ENCODE data around the gene MIPOL1. TPM values are rescaled to one million over a fixed set of nuclear protein-coding genes. Genes with fewer than 3 reads are reported as not detected.
A peak's percentile ranks its signal among the peaks of the same experiment; 100 is the strongest.

The MIPOL1 gene
- total and polyA plus RNA-seq, 2 of the 13 experiments (the other 11 are each of a cell fraction or from before 2014, with no cell fraction given): 8.6 to 34.2 TPM

- TF ChIP-seq GTF3A (CRISPR knock-in tag; conservative IDR thresholded peaks at IDR 0.05): no peak
- TF ChIP-seq KDM6A (CRISPR knock-in tag; IDR thresholded peaks at IDR 0.05; ENCODE audit: low read depth): peak; percentile 54; the same call in 1 of the 2 replicates
- TF ChIP-seq ZNF644 (CRISPR knock-in tag; IDR thresholded peaks at IDR 0.05; ENCODE audit: low read depth): peak; percentile 96
- no peak for TF ChIP-seq CCAR2 (optimal IDR thresholded peaks at IDR 0.05; ENCODE audit: low read depth, low read length)
- TF ChIP-seq ZNF770 (CRISPR knock-in tag; IDR thresholded peaks at IDR 0.05): peak; percentile 94
- no peak for TF ChIP-seq ZNF737 (CRISPR knock-in tag; IDR thresholded peaks at IDR 0.05; ENCODE audit: borderline replicate concordance)
- no peak for TF ChIP-seq SIX1 (CRISPR knock-in tag; IDR thresholded peaks at IDR 0.05; ENCODE audit: borderline replicate concordance)
- TF ChIP-seq ARID4A (CRISPR knock-in tag; IDR thresholded peaks at IDR 0.05; ENCODE audit: borderline replicate concordance): no peak; the same call in 1 of the 2 replicates
- TF ChIP-seq ZNF841 (CRISPR knock-in tag; IDR thresholded peaks at IDR 0.05; ENCODE audit: borderline replicate concordance): no peak
- TF ChIP-seq ZFP36 (IDR thresholded peaks at IDR 0.05; ENCODE audit: borderline replicate concordance, low read depth, low read length, partially characterized antibody): no peak
- TF ChIP-seq BATF2 (CRISPR knock-in tag; IDR thresholded peaks at IDR 0.05): no peak
- no peak for TF ChIP-seq ZNF558 (CRISPR knock-in tag; IDR thresholded peaks at IDR 0.05; ENCODE audit: borderline replicate concordance)
- TF ChIP-seq HDAC6 (IDR thresholded peaks at IDR 0.05; ENCODE audit: low read depth, low read length): no peak
- no peak for TF ChIP-seq ZBTB42 (CRISPR knock-in tag; IDR thresholded peaks at IDR 0.05)
- TF ChIP-seq MIER2 (CRISPR knock-in tag; IDR thresholded peaks at IDR 0.05): no peak
- TF ChIP-seq CREB3 (CRISPR knock-in tag; IDR thresholded peaks at IDR 0.05): no peak
- TF ChIP-seq EZH2 (conservative IDR thresholded peaks at IDR 0.05; ENCODE audit: low read depth, low read length): no peak
- TF ChIP-seq ELK4 (CRISPR knock-in tag; IDR thresholded peaks at IDR 0.05; ENCODE audit: borderline replicate concordance): no peak
- no peak for TF ChIP-seq KLF15 (CRISPR knock-in tag; IDR thresholded peaks at IDR 0.05; ENCODE audit: borderline replicate concordance)
- 0 out of 2 replicates have a peak, but pooled peaks have one; percentile 23 for TF ChIP-seq REPIN1 (CRISPR knock-in tag; IDR thresholded peaks at IDR 0.05; ENCODE audit: borderline replicate concordance, low read depth)
Observed at GRCh38 chr14:37480446-37481290, 282.9 kb downstream of the MIPOL1 start (continued).
